AG04450 (cell line): ENCODE results near the gene CCDC158. TPM values are rescaled to one million over a fixed set of nuclear protein-coding genes. Genes with fewer than 3 reads are reported as not detected.

Experiments used
- CTCF ChIA-PET: fragments of 300-600, 350-600 bp; formaldehyde crosslinking; extraction: SDS; loops from one replicate; lab custom pipeline; 2022; ENCODE audit warnings: antibody characterized with exemption, inconsistent platforms; lab: Charles Lee
- POLR2A ChIA-PET: fragments of 350-600 bp; formaldehyde crosslinking; extraction: SDS; loops from one replicate; lab custom pipeline; 2021; ENCODE audit warnings: antibody characterized with exemption, inconsistent platforms; lab: Yijun Ruan, JAX
- DNase-seq: peaks from one replicate; pipeline ENCODE4 v3.0.0-alpha.2; 2011; ENCODE audit warnings: low read depth, low spot score
- H3K27ac ChIP-seq: one replicate; pipeline ENCODE4 v1.5.1; 2012; ENCODE audit warnings: low read depth, low read length, control low read depth
- H3K27me3 ChIP-seq: one replicate; pipeline ENCODE4 v1.6.0; 2012; ENCODE audit warnings: low read length; ENCODE audit not compliant: control insufficient read depth, insufficient read depth
- H3K4me3 ChIP-seq: 2 replicates; pipeline ENCODE4 v1.5.1; 2011; ENCODE audit warnings: mild to moderate bottlenecking, low read depth, low read length, control low read depth
- H3K9me3 ChIP-seq: 2 replicates; pipeline ENCODE4 v1.5.1; 2012; ENCODE audit warnings: low read length; ENCODE audit not compliant: control insufficient read depth, insufficient read depth
- CTCF ChIP-seq: IDR thresholded peaks from 2 replicates; pipeline ENCODE4 v1.5.1; 2011; ENCODE audit warnings: low read depth, low read length, control low read depth, inconsistent platforms
- polyA plus RNA-seq: library from polyadenylated mRNA; depleted of rRNA; stranded (reverse); fragments of >200 nt; gene quantifications from 2 replicates; pipeline ENCODE4 v1.2.3, GENCODE V29; 2011

CCDC158 gene
- polyA plus RNA-seq, 1 experiment = not detected

GRCh38 chr4:76305971-76306881 is 114.7 kb downstream of the CCDC158 start, which contains the start of gene STBD1:
Gene STBD1, plus strand, starts transcription at chr4:76306733. Its CDS starts 37 bp downstream, at chr4:76306770.
- POLR2A ChIA-PET = interaction anchor here (0.6 to 1.2 kb wide), 3 partner anchors 98 to 451 kb away, joined by 3 to 4 read pairs (median 3); no protein-coding TSS in a partner anchor
- H3K9me3 ChIP-seq = no peaks in the 10 kb centered on the region; the same call in 1 of the 2 replicates

GRCh38 chr4:76305033-76305687 is 115.8 kb downstream of the CCDC158 start:
- Histone ChIP-seq H3K9me3 (no peaks in the 10 kb centered on the region; the same call in 1 of the 2 replicates), H3K4me3 (peak overlapping the region; percentile 77; the same call in 1 of the 2 replicates), H3K27me3 (no peaks in the 10 kb centered on the region), H3K27ac (no peak overlapping the region)
- TF ChIP-seq CTCF = no peak
- ChIA-PET CTCF (interaction anchor here (1.6 to 4.0 kb wide), 3 partner anchors 73 to 125 kb away, joined by 6 to 63 read pairs (median 8); no protein-coding TSS in a partner anchor), POLR2A (interaction anchor here (0.6 to 1.2 kb wide), 3 partner anchors 97 to 452 kb away, joined by 3 to 4 read pairs (median 3); no protein-coding TSS in a partner anchor)
- DNase-seq = no peak

More at GRCh38 chr4:76305971-76306881, 114.7 kb downstream of the CCDC158 start, which contains the start of gene STBD1:
- no peak for TF ChIP-seq CTCF
- Histone ChIP-seq H3K27me3 (no peaks in the 10 kb centered on the region), H3K4me3 (peak within 1 kb of the TSS; percentile 77), H3K27ac (peak within 1 kb of the TSS; percentile 47)
- peak; percentile 15 for DNase-seq
- CTCF ChIA-PET = interaction anchor here (1.5 to 4.0 kb wide), 4 partner anchors 10 to 126 kb away, joined by 6 to 63 read pairs (median 7); no protein-coding TSS in a partner anchor

- Histone ChIP-seq H3K27ac (no peak overlapping the region), H3K4me3 (no peak overlapping the region), H3K27me3 (no peaks in the 10 kb centered on the region), H3K9me3 (peaks cover 5% of the 10 kb centered on the region)
- CTCF ChIA-PET = interaction anchor here (0.6 kb wide), 1 partner anchor 158 kb away, joined by 5 read pairs; no protein-coding TSS in a partner anchor
- no peak for TF ChIP-seq CTCF
- no peak for DNase-seq
- POLR2A ChIA-PET = no interaction called here
These were observed 118.0 kb downstream of the CCDC158 start for GRCh38 chr4:76302826-76303438.

- no peak for DNase-seq
- Histone ChIP-seq H3K27ac (no peak overlapping the region), H3K9me3 (peaks cover 5% of the 10 kb centered on the region), H3K27me3 (peaks cover 2% of the 10 kb centered on the region), H3K4me3 (no peak overlapping the region)
- no peak for TF ChIP-seq CTCF
- ChIA-PET CTCF (interaction anchor here (0.9 to 1.7 kb wide), 2 partner anchors 77 to 122 kb away, joined by 3 to 8 read pairs; no protein-coding TSS in a partner anchor), POLR2A (no interaction called here)
These were observed 119.2 kb downstream of the CCDC158 start for GRCh38 chr4:76301775-76302162.
